Activated B cell treated with CpG ODN at 0.5 μM for 24 hours (primary cell): ENCODE measurements around the gene FAM186B. TPM values are rescaled to one million over a fixed set of nuclear protein-coding genes. Genes with fewer than 3 reads are reported as not detected.
"Not testable (repeated sequence)": the region's sequence is repeated elsewhere in the genome, so short reads cannot be mapped to it uniquely, and the experiment has no call there.

ENCODE experiments used
- ATAC-seq: fragments of 200-7000 bp; cut with Tn5 transposase; one replicate; pipeline ENCODE4 v1.10.0; 2021; ENCODE audit warnings: low read depth, mild to moderate bottlenecking, moderate library complexity
- CTCF ChIA-PET: fragments of 350-600 bp; sonication (Branson Sonifier 250); formaldehyde crosslinking; loops from one replicate; lab custom pipeline; 2021; ENCODE audit warnings: antibody characterized with exemption; lab: Charles Lee
- POLR2A ChIA-PET: fragments of 350-600 bp; sonication (Branson Sonifier 250); formaldehyde crosslinking; loops from one replicate; lab custom pipeline; 2021; ENCODE audit warnings: antibody characterized with exemption; lab: Charles Lee
- DNase-seq: peaks from one replicate; pipeline ENCODE4 v3.0.0; 2022
- H3K27ac Mint-ChIP-seq: one replicate; pipeline ENCODE4 v1.8.0; 2020; ENCODE audit warnings: mixed read lengths
- H3K27me3 Mint-ChIP-seq: one replicate; pipeline ENCODE4 v1.8.0; 2021; ENCODE audit warnings: mixed read lengths
- H3K36me3 Mint-ChIP-seq: one replicate; pipeline ENCODE4 v1.8.0; 2021; ENCODE audit warnings: low read depth, mixed read lengths
- H3K4me1 Mint-ChIP-seq: one replicate; pipeline ENCODE4 v1.8.0; 2021; ENCODE audit warnings: mixed read lengths
- H3K4me3 Mint-ChIP-seq: one replicate; pipeline ENCODE4 v1.8.0; 2020; ENCODE audit warnings: mild to moderate bottlenecking, mixed read lengths
- H3K9me3 Mint-ChIP-seq: one replicate; pipeline ENCODE4 v1.8.0; 2020; ENCODE audit warnings: mixed read lengths
- intact Hi-C: fragments of 100-400 bp; cut with micrococcal nuclease; formaldehyde crosslinking; loops from one replicate; pipeline ENCODE4 v1.15.1; 2024
- total RNA-seq: library from RNA; stranded (reverse); gene quantifications from 2 replicates; pipeline ENCODE4 v1.2.3, GENCODE V29; 2022
- TF ChIP-seq, protein P1 (sequence below): fragments of 200-600 bp; IDR thresholded peaks from one replicate; pipeline ENCODE4 v1.8.0; 2022; ENCODE audit warnings: antibody characterized with exemption, mild to moderate bottlenecking

FAM186B gene, protein sequence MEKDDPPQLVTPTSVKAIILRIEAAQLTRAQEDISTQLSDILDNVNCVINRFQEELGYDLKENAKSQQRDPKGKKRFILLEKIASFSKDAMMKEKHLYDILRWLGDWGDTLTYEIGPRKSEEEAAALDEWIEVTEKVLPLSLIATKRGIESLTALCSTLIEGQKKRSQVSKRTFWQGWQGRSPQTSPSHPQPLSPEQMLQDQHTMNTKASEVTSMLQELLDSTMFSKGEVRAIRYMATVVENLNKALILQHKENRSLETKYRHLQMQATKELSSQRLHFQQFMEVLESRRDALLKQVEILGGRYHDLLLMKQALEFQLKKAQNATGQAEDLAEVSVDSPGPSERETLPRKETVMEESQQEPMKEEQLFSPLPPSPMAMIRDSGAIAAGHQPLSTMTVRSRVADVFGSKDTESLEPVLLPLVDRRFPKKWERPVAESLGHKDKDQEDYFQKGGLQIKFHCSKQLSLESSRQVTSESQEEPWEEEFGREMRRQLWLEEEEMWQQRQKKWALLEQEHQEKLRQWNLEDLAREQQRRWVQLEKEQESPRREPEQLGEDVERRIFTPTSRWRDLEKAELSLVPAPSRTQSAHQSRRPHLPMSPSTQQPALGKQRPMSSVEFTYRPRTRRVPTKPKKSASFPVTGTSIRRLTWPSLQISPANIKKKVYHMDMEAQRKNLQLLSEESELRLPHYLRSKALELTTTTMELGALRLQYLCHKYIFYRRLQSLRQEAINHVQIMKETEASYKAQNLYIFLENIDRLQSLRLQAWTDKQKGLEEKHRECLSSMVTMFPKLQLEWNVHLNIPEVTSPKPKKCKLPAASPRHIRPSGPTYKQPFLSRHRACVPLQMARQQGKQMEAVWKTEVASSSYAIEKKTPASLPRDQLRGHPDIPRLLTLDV
- 0.93 and 1.5 TPM in 2 replicates for total RNA-seq

DNA sequence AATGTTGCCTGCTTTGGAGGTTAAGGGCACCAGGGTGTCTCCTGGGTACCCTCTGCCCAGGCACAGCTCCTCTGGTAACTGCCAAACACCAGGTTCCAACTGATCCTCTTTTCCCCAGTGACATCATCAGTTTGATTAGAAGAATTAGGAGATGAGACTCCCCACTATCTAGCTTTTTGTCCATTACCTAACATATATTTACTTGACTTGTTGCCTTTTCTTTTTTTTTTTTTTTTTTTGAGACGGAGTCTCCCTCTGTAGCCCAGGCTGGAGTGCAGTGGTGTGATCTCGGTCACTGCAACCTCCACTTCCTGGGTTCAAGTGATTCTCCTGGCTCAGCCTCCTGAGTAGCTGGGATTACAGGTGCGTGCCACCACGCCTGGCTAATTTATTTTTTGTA is at the start of gene FAM186B:
Gene FAM186B, minus strand, starts transcription at position 101 of the 400 bp plus-strand sequence. CDS start 162 bp downstream, outside the sequence.
- H3K9me3 Mint-ChIP-seq, intact Hi-C loops, CTCF ChIA-PET, H3K4me1 Mint-ChIP-seq, POLR2A ChIA-PET, H3K27me3 Mint-ChIP-seq, H3K27ac Mint-ChIP-seq, DNase-seq, H3K4me3 Mint-ChIP-seq, H3K36me3 Mint-ChIP-seq, ATAC-seq: not testable (repeated sequence)

DNA sequence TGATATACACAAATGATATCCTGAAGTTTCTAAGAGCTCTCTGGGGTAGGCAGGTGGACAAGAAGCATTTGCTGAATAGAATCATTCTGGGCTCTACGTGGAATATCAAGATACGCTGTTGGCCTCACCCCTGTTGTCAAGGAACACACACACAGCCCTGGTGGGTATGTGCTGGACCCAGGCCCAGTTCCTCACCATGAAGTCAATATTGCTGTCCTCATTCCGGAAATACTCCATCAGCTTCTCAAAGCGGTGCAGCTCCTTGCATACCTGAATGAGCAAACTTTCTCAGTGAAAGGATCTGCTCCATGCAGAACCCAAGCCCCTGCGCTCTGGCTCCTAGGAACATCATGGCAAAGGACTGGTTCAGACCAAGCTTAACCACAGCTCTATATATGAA is 49.3 kb upstream of the FAM186B start:
- Mint-ChIP-seq H3K36me3 (peaks cover 83% of the 10 kb centered on the region), H3K4me1 (peaks cover 13% of the 10 kb centered on the region), H3K27ac (no peak overlapping the region), H3K9me3 (no peaks in the 10 kb centered on the region), H3K4me3 (no peak overlapping the region), H3K27me3 (no peaks in the 10 kb centered on the region)
- POLR2A ChIA-PET: interaction anchor here (1.5 kb wide), 1 partner anchor 8 kb away, joined by 3 read pairs; no protein-coding TSS in a partner anchor
- no peak for ATAC-seq
- intact Hi-C loops: no loop called here
- no peak for DNase-seq
- CTCF ChIA-PET: interaction anchor here (0.7 to 1.3 kb wide), 4 partner anchors 10 to 49 kb away, joined by 3 to 5 read pairs (median 4); no protein-coding TSS in a partner anchor
- TF ChIP-seq, protein P1, sequence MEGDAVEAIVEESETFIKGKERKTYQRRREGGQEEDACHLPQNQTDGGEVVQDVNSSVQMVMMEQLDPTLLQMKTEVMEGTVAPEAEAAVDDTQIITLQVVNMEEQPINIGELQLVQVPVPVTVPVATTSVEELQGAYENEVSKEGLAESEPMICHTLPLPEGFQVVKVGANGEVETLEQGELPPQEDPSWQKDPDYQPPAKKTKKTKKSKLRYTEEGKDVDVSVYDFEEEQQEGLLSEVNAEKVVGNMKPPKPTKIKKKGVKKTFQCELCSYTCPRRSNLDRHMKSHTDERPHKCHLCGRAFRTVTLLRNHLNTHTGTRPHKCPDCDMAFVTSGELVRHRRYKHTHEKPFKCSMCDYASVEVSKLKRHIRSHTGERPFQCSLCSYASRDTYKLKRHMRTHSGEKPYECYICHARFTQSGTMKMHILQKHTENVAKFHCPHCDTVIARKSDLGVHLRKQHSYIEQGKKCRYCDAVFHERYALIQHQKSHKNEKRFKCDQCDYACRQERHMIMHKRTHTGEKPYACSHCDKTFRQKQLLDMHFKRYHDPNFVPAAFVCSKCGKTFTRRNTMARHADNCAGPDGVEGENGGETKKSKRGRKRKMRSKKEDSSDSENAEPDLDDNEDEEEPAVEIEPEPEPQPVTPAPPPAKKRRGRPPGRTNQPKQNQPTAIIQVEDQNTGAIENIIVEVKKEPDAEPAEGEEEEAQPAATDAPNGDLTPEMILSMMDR: no peak

DNA sequence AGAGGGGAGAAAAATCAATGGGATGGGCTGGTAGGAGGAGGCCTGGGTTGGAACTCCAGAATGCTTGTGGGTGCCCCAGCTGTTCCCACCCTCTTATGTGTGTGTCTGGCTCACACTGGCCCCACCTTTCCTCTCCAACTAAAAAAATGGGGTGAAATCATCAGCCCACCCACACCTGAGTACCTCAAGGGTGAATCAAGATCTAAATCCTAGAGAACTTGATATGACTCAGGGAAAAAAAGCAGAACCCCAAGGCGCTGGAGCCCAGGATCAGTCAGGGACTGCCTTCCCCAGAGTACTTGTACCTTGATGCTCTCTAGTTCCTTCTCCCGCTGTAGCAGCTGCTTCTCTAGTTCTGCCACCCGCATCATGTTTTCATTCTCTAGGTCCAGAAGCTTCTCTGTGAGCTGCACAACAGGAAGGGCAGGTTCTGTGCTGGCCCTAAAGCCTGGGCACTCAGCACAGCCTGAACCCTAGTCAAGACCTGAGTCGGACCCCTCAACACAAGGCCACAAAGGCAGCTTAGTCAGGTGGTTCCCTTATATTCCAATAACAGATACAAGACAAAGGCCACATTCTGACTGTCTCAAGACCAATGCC is 47.6 kb upstream of the FAM186B start:
- TF ChIP-seq, protein P1: no peak
- Mint-ChIP-seq H3K36me3 (peaks cover 88% of the 10 kb centered on the region), H3K27ac (peak overlapping the region; percentile 53), H3K4me3 (no peak overlapping the region), H3K27me3 (no peaks in the 10 kb centered on the region), H3K4me1 (peaks cover 8% of the 10 kb centered on the region), H3K9me3 (no peaks in the 10 kb centered on the region)
- intact Hi-C loops: no loop called here
- ChIA-PET POLR2A (interaction anchor here (1.5 kb wide), 1 partner anchor 10 kb away, joined by 3 read pairs; no protein-coding TSS in a partner anchor), CTCF (no interaction called here)
- no peak for ATAC-seq
- DNase-seq: no peak

DNA sequence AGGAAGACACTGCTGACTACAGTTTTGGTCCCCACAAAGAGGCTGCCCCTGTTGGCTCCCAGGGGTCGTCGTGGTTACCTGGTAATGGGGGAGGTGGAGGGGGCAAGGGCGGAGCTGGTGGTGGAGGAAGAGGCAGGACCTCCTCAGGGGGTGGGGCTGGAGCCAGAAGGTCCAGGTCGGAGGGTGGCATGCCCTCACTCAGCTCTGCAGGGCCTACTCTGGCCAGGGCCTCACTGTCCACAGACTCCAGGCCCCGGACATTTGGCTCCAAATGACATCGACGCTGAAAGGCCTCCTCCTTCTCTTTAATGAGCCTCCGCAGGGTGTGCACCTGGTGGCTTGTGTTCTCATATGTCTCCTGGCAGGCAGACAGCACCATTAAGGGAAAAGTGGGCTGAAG is 46.4 kb upstream of the FAM186B start:
- DNase-seq (no peak), ATAC-seq (no peak)
- ChIA-PET POLR2A (interaction anchor here (1.3 kb wide), 1 partner anchor 11 kb away, joined by 3 read pairs; no protein-coding TSS in a partner anchor), CTCF (no interaction called here)
- Mint-ChIP-seq H3K27me3 (no peaks in the 10 kb centered on the region), H3K27ac (no peak overlapping the region), H3K4me3 (no peak overlapping the region), H3K36me3 (peaks cover 91% of the 10 kb centered on the region), H3K9me3 (no peaks in the 10 kb centered on the region), H3K4me1 (peaks cover 5% of the 10 kb centered on the region)
- intact Hi-C loops: no loop called here
- TF ChIP-seq, protein P1: no peak

DNA sequence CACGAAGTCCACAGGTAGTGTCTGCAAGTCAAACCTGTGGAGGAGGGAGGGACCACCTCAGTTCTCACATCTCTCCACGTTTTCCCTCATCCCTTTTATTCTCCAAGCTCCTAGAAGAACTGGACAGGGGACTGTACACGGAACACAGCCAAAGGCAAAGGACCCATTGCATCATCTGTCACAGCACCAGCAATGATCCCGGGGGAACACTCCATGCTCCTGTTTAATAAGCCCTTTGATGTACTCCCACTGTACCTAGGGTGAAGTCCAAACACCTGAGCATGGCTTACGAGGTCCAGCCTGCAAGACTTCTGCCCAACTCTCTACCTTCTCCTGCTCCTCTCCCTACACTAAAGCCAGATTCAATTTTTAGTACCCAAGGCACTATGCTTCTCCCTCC is 44.5 kb upstream of the FAM186B start:
- ATAC-seq (no peak), DNase-seq (no peak)
- no peaks in the 10 kb centered on the region for H3K27me3 Mint-ChIP-seq
- CTCF ChIA-PET: interaction anchor here (14.7 kb wide), 1 partner anchor 60 kb away, joined by 284 read pairs; the partner anchor contains the start of gene FMNL3
- peak overlapping the region; percentile 13 for H3K27ac Mint-ChIP-seq
- H3K36me3 Mint-ChIP-seq: peaks cover 95% of the 10 kb centered on the region
- intact Hi-C loops: no loop called here
- TF ChIP-seq, protein P1: no peak
- H3K9me3 Mint-ChIP-seq: no peaks in the 10 kb centered on the region
- POLR2A ChIA-PET: interaction anchor here (0.9 kb wide), 1 partner anchor 13 kb away, joined by 3 read pairs; no protein-coding TSS in a partner anchor
- H3K4me1 Mint-ChIP-seq: peaks cover 20% of the 10 kb centered on the region
- H3K4me3 Mint-ChIP-seq: no peak overlapping the region
